Mucosa of rectum (tissue), 2 donors: ENCODE measurements around the gene TMEM94.
A peak's percentile ranks its signal among the peaks of the same experiment; 100 is the strongest.

Source experiments
- H3K27ac ChIP-seq, 2 donors: one replicate each; pipeline ENCODE4 v1.7.0; 2013; ENCODE audit warnings: inconsistent platforms in 2 of 2, low read depth in 2 of 2, low read length in 2 of 2
- H3K27me3 ChIP-seq, 2 donors: one replicate each; pipeline ENCODE4 v1.7.0; 2013; ENCODE audit warnings: low read length in 2 of 2; ENCODE audit not compliant: control insufficient read depth in 2 of 2, insufficient read depth in 2 of 2
- H3K36me3 ChIP-seq, 2 donors: one replicate each; pipeline ENCODE4 v1.7.0; 2013; ENCODE audit warnings: low read length in 2 of 2; ENCODE audit not compliant: control insufficient read depth in 2 of 2, insufficient read depth in 2 of 2
- H3K4me1 ChIP-seq, 2 donors: one replicate each; pipeline ENCODE4 v1.7.0; 2013; ENCODE audit warnings: low read length in 2 of 2, mild to moderate bottlenecking in 1 of 2; ENCODE audit not compliant: control insufficient read depth in 2 of 2, insufficient read depth in 2 of 2
- H3K4me3 ChIP-seq, 2 donors: one replicate each; pipeline ENCODE4 v1.7.0; 2013; ENCODE audit warnings: low read length in 2 of 2
- H3K9ac ChIP-seq, 2 donors: one replicate each; pipeline ENCODE4 v1.7.0; 2013; ENCODE audit warnings: low read length in 2 of 2, low read depth in 1 of 2, mild to moderate bottlenecking in 1 of 2
- H3K9me3 ChIP-seq, 2 donors: one replicate each; pipeline ENCODE4 v1.7.0; 2013; ENCODE audit warnings: low read length in 2 of 2; ENCODE audit not compliant: control insufficient read depth in 2 of 2
- donor health status: healthy.
- donor health status: Normal muscosa, but diverticular disease.

TMEM94 gene

DNA sequence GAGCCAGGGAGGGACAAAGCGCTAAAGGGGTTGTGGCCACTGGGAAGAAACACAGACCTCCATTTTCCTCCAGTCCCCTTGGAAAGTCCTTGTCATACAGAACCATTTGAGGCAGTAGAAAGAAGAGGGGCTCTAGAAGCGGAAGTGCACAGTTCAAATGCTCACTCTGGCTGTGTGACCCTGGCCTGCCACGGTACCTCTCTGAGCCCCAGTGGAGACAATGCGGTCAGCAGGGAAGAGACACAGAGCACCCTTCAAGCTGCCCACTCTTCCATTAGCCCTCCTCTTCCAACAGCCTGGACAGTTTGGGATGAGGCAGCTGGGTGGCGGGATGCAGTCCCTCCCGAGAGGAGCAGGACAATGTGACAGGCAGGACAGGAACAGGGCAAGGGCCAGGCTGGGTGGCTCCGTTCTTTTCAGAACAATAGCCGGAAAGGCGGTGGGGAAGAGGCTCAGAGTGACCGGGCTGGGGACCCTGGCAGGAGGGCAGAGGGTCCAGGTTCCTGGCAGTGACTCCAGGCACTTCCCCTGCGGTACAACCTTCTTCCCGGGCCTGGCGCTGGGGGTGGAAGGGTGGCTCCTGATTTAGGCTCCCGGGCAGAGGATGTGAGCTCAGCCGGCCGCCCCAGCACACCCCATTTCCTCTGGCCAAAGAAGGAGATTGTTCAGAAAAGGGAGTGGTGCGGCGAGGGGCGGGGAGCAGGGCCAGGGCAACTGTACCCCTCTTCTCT is 53.3 kb downstream of the TMEM94 start:
- Histone ChIP-seq H3K9me3 (no peaks in the 10 kb centered on the region), H3K27ac (peak overlapping the region in 1 of 2 donors; percentile 38), H3K9ac (no peak overlapping the region), H3K4me1 (peaks cover 18 to 35% of the 10 kb centered on the region in 2 donors), H3K27me3 (no peaks in the 10 kb centered on the region), H3K4me3 (no peak overlapping the region), H3K36me3 (peaks cover 14 to 19% of the 10 kb centered on the region in 2 donors)

DNA sequence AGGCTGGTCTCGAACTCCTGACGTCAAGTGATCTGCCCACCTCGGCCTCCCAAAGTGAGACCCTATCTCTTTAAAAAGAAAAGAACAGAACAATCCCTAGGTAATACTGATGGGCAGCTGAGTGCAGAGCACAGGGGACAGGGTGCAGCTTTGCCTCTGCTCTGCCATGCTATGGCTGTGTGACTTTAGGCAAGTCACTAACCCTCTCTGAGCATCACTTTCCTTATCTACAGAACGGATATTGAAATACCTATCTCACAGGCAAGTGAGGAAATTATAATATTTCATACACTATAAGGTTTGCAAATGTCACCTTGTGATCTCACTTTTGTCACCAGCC is 54.8 kb downstream of the TMEM94 start:
- Histone ChIP-seq H3K27me3 (no peaks in the 10 kb centered on the region), H3K4me3 (no peak overlapping the region), H3K9ac (peak overlapping the region in 1 of 2 donors; percentile 2), H3K4me1 (peaks cover 18 to 36% of the 10 kb centered on the region in 2 donors), H3K9me3 (no peaks in the 10 kb centered on the region), H3K27ac (no peak overlapping the region), H3K36me3 (peaks cover 9 to 13% of the 10 kb centered on the region in 2 donors)

DNA sequence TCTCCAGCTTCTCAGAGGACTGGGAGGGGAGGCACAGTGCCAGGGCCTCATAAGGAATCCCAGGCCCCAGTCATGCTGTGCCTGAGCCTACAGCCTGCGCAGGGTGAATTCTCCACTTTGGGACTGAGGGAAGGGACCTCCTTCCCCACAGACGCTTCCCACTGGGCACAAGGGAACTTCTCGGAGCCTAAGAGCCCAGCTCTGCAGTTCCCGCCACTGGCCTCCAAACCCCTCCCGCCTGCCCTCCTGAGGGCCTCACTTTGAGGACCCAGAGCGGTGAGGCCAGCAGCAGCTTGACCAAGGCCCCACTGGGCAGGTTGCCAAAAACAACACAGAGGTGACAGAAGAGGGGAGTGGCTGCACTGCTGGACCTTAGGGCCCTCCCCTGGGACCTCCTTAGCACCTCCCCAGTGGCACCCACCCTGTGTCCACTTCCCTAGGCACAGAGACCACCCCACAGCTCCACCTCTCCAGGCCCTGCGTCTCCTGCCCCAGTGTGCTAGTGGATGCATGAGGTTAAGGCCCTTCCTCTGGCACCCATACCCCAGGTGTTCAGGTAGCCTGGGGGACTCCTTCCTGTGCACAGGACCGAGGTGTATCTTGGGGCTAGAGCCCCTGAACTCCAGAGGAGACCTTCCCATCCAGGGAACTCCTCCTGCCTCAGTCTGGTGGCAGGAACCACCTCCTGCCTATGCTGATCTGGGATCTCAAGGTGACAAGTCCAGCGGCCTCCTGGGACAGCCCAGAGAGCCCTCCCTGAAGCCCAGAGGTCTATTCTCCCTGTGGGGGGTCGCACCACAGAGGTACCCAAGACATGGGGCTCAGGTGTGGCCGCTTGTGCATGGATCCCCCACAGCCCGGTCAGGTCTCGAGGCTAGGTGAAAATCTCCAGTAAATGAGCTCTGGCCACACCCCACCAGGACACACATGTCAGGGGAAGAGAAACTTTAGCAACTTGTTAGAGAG is 55.5 kb downstream of the TMEM94 start:
- H3K27me3 ChIP-seq = no peaks in the 10 kb centered on the region
- H3K4me3 ChIP-seq = no peak overlapping the region
- H3K27ac ChIP-seq = peak overlapping the region in 1 of 2 donors; percentile 16
- peak overlapping the region in 1 of 2 donors; percentile 6 for H3K9ac ChIP-seq
- peaks cover 19 to 36% of the 10 kb centered on the region in 2 donors for H3K4me1 ChIP-seq
- H3K9me3 ChIP-seq = no peaks in the 10 kb centered on the region
- peaks cover 8% of the 10 kb centered on the region in 2 donors for H3K36me3 ChIP-seq

DNA sequence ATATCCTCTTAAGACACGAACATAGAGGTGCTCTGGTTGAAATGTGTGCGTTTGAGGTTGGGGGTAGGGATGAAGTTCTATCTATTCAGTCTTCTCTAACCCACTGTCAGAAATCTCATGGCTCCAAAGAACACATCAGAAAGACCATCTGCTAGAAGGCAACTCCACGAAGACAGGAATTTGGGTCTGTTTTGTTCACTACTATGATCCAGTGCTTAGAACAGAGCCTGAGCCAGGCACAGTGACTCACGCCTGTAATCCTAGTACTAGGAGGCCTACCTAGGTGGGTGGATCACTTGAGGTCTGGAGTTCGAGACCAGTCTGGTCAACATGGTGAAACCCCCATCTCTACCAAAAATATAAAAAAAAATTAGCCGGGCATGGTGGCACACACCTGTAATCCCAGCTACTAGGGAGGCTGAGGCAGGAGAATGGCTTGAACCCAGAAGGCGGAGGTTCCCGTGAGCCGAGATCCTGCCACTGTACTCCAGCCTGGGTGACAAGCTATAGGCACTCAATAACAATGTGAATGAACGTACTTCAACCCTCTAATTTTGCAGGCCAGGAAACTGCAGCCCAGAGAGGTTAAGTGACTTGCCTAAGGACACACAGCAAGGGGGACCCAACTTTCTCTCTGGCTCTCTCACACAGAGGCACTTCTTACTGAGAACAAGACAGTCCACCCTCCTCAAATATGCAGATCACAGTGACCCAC is 56.6 kb downstream of the TMEM94 start:
- peaks cover 31 to 44% of the 10 kb centered on the region in 2 donors for H3K4me1 ChIP-seq
- H3K4me3 ChIP-seq = peak overlapping the region in 1 of 2 donors; percentile 69
- no peaks in the 10 kb centered on the region for H3K9me3 ChIP-seq
- no peak overlapping the region for H3K9ac ChIP-seq
- no peaks in the 10 kb centered on the region for H3K27me3 ChIP-seq
- H3K27ac ChIP-seq = no peak overlapping the region
- peaks cover 3% of the 10 kb centered on the region in 2 donors for H3K36me3 ChIP-seq

DNA sequence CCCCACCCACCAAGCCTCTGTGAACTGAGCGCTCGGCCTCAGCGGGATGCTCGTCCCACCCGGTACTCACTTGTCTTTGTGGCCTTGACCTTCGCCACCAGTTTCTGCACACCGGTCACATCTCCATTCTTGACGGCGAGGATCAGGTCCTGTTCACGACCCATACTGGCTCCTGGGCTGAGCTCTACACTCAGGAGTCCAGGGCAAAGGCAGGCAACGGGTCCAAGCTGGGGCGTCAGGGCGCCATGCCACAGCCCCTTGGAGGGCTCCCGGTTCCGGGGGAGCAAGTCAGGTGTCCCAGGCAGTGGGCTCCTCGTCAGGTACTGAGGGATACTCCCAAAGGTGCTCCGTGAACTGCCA is 57.2 kb downstream of the TMEM94 start:
- Histone ChIP-seq H3K4me1 (peaks cover 32 to 44% of the 10 kb centered on the region in 2 donors), H3K9ac (peak overlapping the region in 1 of 2 donors; percentile 13), H3K27ac (no peak overlapping the region)

DNA sequence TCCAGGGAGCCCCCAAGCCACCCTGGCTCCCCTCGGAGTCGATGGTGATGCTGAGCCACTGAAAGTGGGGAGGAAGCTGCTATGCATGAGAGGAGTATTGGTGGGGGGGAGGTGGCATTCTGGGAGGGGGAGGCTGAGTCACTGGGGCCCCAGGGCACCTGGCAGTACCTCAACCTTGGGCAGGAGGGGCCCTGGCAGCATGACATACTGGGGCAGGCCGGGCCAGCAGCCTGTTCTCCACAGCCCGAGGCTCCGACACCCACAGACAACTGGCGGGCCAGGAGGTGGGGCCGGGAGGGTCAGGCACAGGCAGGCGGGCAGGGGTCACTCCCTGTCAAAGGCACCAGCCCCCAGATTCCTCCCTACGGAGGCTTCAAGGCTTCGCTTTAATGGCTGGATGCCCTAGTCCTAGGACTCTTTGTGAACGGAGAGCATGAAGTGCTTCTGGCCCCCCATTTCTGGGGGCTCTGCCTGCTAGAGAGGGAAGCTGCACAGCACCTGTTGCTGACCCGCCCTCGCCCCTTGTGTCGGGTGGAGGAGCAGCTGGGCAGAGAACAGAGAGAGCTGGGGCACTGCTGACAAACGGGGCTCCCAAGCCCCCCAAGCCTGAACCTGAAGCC is 58.0 kb downstream of the TMEM94 start:
- Histone ChIP-seq H3K9ac (peak overlapping the region; percentile 70 to 79), H3K9me3 (no peaks in the 10 kb centered on the region), H3K27me3 (no peaks in the 10 kb centered on the region), H3K36me3 (peaks cover 6 to 10% of the 10 kb centered on the region in 2 donors), H3K4me3 (peak overlapping the region; percentile 69 to 74), H3K27ac (peak overlapping the region; percentile 58 to 91), H3K4me1 (peaks cover 30 to 40% of the 10 kb centered on the region in 2 donors)

More for the DNA sequence above, 57.2 kb downstream of the TMEM94 start:
- Histone ChIP-seq H3K36me3 (peaks cover 3% of the 10 kb centered on the region in 2 donors), H3K4me3 (peak overlapping the region in 1 of 2 donors; percentile 69), H3K27me3 (no peaks in the 10 kb centered on the region), H3K9me3 (no peaks in the 10 kb centered on the region)

DNA sequence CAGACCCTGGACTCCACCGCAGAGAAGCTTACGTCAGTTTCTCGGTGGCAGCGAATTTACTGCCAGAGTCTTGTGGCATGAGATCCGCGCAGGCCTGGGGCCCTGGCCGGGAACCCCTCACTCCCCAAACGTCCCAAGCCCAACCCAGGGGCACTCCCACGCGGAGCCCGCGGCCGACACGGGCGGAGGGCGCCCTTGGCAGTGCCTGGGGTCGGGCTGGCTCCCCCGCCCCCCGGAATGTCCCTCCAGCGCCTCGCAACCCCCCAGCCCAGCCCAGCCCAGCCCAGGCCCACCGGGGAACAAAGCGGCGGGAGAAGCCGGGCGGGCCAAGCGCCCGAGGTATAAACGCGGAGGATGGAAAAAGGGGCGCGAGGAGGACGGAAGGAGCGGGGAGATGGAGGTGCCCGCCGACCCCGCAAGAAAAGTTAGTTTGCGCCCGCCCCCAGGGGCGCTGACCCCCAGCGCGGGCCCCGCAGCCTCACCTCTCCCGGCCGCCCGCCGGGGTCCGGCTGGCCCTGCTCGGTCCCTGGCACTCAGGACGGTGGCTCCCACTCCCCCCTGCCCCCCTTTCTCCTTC is 58.6 kb downstream of the TMEM94 start:
- peak overlapping the region; percentile 70 to 79 for H3K9ac ChIP-seq
- peak overlapping the region; percentile 69 to 74 for H3K4me3 ChIP-seq
- peak overlapping the region; percentile 58 to 91 for H3K27ac ChIP-seq
- H3K27me3 ChIP-seq = no peaks in the 10 kb centered on the region
- H3K9me3 ChIP-seq = no peaks in the 10 kb centered on the region
- peaks cover 29 to 37% of the 10 kb centered on the region in 2 donors for H3K4me1 ChIP-seq
- peaks cover 10 to 11% of the 10 kb centered on the region in 2 donors for H3K36me3 ChIP-seq

DNA sequence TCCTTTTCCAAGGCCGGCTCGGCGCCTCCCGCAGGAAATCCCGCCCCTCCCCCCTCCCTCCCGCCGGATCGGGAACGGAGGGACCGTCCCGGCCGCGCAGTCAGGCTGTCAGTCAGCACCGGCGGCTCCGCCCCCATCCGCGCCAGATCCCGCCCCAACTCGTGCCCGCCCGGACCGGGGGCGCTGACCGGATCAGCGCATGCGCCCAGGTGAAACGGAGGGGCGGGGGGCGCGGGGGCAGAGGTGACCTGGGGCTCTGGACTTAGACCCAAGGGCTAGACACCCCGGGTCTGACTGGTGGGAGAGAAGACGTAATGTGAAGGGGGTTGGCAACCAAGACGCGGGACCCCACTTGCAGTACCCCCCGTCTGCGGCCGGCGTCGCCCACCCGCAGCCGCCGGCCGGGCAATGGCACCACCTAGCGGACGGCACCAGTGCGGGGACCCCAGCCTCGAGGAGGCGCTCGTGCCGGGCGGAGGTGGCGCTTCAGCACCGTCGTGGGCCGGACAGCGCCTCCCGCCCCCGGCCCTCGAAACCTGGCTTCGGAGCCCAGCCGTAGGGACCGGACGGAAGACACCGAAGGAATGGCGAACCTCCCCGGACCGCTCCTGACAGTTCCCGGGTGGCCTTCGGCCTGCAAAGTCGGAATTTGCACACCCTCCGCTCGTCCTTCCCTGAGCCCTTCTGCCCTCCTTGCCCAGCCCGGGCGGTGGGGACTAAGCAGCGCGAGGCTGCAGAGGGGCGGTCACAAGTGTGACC is 59.2 kb downstream of the TMEM94 start, which contains the start of gene CASKIN2:
CASKIN2 (minus strand) TSS at position 42 of the 759 bp plus-strand sequence. CDS start 1,733 bp downstream, outside the sequence.
- H3K27ac ChIP-seq = peak within 1 kb of the TSS; percentile 75 to 91
- H3K4me1 ChIP-seq = peaks cover 29 to 37% of the 10 kb centered on the region in 2 donors
- no peaks in the 10 kb centered on the region for H3K27me3 ChIP-seq
- H3K9ac ChIP-seq = peak within 1 kb of the TSS; percentile 70 to 79
- H3K36me3 ChIP-seq = peaks cover 11% of the 10 kb centered on the region in 2 donors
- peak within 1 kb of the TSS; percentile 69 to 87 for H3K4me3 ChIP-seq
- no peaks in the 10 kb centered on the region for H3K9me3 ChIP-seq
